HuH-7 (cell line): ENCODE results near the gene CAP2.
"Not testable (repeated sequence)": the region's sequence is repeated elsewhere in the genome, so short reads cannot be mapped to it uniquely, and the experiment has no call there.

ENCODE experiments used
- DNase-seq: peaks from one replicate; pipeline ENCODE4 v3.0.0; 2011; ENCODE audit warnings: low spot score

Gene CAP2

DNA sequence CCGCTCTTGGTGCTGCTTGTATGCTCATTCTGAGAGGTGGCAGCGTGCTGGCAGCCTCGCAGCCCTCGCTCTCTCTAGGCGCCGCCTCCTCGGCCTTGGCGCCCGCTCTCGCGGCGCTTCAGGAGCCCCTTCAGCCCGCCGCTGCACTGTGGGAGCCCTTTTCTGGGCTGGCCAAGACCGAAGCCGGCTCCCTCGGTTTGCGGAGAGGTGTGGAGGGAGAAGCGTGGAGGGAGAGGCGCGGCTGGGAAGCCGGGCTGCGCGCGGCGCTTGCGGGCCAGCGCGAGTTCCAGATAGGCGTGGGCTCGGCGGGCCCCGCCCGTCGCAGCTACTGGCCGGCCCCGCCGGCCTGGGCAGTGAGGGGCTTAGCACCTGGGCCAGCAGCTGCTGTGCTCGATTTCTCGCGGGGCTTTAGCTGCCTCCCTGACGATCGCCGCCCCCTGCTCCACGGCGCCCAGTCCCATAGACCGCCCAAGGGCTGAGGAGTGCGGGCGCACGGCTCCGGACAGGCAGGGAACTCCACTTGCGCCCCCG is 187.2 kb downstream of the CAP2 start:
- no peak for DNase-seq

DNA sequence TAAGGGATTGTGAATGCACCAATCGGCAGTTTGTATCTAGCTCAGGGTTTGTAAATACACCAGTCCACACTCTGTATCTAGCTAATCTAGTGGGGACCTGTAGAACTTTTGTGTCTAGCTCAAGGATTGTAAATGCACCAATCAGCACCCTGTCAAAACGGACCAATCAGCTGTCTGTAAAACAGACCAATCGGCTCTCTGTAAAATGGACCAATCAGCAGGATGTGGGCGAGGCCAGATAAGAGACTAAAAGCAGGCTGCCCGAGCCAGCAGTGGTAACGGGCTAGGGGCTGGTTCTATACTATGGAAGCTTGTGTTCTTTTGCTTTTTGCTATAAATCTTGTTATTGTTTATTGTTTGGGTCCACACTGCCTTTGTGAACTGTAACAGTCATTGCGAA is 187.9 kb downstream of the CAP2 start:
- not testable (repeated sequence) for DNase-seq

- DNase-seq, result no peak
These were observed 190.4 kb downstream of the CAP2 start for GRCh38 chr6:17583811-17584210.

DNA sequence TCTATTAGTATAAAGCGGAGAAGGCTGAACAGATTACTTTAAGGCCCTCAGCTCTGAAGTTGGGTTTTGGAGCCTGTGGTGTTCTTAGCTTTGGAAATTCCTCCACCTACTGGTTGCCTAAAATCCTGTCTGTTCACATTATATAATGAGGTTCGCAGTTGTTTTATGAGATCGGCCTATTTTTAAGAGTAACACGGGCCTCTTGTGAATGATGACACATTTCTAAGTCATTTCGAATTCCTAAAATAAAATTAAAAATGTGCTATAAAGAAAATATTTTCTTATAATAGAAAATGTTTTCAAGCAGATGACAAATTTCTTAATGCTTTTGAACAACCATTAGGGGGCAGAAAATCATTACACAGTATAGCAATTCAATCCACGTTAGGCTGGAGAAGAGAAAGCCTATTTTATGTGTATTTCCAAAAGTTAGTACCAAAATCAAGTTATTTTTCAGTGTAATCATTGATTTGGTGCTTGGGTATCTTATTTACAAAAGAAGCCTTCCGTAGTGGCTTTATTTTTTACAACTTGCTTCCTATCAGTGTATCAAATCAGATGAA is 190.9 kb downstream of the CAP2 start:
- DNase-seq, result peak; percentile 71

DNA sequence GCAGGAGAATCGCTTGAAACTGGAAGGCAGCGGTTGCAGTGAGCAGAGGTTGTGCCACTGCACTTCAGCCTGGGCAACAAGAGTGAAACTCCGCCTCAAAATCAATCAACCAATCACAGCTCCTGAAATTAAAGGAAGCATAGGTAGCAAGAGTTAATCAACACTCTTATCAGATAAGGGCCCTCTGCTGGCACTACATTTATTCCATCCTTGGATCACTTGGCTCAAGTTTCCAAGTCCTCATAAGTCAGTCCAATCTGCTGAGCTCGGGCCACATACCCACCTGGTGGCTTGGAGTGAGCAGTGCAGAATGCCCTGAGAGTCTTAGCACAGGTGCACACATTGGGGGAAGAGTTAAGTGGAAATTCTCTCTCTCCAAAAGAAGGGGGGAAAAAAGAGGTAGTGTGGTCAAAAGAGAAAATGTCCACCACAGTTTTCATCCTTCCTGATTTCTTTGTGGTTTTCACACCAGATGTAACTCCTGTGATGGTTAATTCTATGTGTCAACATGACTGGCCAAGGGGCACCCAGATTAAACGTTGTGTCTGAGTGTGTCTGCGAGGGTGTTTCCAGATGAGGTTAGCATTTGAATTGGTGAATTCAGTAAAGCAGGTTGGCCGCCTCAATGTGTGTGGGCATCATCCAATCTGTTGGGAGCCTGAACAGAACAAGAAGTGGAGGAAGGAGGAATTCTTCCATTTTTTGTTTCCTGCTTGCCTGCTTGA is 192.5 kb downstream of the CAP2 start:
- no peak for DNase-seq

DNA sequence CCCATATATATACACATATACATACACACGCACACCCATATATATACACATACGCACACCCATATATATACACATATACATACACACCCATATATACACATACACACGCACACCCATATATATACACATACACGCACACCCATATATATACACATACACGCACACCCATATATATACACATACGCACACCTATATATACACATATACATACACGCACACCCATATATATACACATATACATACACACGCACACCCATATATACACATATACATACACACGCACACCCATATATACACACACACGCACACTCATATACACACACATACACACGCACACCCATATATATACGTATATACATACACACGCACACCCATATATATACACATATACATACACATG is 193.2 kb downstream of the CAP2 start:
- not testable (repeated sequence) for DNase-seq

GRCh38 chr6:17588011-17588410 is 194.6 kb downstream of the CAP2 start:
- DNase-seq, result no peak

DNA sequence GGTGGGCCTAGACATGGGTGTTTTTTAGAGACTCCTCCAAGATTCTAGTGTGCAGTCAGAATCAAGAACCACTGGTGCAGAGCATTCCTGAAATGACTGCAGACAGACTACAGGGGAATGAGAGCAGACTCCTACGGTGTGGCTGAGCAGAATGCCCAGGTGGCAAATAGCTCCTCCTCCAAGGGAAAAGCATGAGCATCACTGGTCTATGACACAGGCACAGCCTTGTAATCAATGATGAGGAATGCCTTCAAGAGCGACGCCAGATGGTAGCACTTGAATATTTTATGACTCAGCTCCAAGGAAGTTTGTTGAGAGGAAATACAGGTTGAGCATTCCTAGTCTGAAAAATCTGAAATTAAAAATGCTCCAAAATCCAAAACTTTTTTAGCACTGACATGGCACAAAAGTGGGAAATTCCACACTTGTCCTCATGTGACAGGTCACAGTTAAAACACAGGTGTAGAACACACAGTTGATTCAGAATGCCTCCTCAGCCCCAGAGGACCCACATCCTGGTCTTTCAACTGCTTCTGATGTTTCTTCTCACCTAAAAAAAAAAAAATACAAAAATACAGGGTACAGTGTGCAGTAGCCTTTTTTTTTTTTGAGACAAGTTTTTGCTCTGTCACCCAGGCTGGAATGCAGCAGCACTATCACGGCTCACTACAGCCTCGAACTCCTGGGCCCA is 196.2 kb downstream of the CAP2 start:
- no peak for DNase-seq

- DNase-seq, result no peak
These were observed 197.9 kb downstream of the CAP2 start for GRCh38 chr6:17591287-17591686.

DNA sequence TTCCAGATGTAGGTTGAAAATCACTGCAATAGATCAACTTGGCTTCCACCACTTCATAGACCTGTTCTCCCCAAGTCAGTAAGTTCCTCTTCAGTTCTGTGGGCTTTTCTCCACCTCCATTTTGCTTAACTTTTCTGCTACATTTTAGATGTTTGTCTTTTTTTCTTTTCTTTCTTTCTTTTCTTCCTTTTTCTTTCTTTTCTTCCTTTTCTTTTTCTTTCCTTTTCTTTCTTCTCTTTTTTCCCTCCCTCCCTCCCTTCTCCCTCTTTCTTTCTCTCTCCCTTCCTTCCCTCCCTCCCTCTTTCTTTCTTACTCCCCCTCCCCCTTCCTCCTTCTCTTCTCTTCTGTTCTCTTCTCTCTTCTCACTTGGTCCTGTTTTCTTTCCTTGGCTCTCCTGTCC is 199.9 kb downstream of the CAP2 start:
- DNase-seq, result no peak

DNA sequence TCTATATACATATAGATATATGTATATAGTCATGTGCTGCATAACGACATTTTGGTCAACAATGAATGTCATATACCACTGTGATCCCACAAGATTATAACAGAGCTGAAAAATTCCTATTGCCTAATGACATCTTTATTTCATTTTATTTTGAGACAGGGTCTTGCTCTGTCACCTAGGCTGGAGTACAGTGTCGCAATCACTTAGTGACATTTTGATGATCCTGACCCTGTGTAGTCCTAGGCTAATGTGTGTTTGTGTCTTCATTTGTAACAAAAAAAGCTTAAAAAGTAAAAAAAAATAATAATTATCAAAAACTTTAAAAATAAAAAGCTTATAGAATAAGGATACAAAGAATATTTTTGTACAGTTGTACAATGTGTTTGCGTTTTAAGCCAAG is 202.7 kb downstream of the CAP2 start:
- DNase-seq, result no peak

DNA sequence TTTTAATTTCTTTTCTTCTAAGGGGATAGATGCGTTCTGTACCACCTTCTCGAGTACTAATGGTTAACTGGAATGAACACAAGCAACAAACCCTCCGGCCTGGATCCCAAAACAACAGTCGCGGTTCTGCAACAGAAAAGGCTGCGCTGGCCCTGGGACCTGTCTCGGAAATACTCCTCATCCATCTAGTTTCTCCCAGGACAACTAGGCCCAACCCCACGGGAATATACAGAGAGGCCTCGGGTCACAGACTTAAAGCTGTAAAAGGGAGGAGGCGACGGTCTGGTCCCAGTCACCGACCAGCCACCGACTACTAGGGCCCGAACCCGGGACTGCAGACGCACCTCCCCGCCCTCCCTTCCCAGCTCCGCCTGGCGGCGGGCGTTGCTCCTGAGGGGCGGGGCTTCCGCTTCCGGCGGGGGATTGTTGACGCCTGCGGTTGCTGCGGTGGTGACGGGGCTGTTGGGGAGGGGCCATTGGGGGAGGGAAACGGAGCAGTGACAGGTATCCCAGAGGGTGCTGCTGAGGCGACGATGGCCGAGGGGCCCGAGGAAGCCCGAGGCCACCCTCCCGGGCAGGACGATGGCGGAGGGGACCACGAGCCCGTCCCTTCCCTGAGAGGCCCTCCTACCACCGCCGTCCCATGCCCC is 206.6 kb downstream of the CAP2 start, which contains the start of gene FAM8A1:
Gene FAM8A1, plus strand, starts transcription at position 426 of the 650 bp plus-strand sequence. Its CDS starts 108 bp downstream, at position 534.
- DNase-seq, result peak; percentile 89

GRCh38 chr6:17600527-17601385 is 207.4 kb downstream of the CAP2 start:
- peak; percentile 23 for DNase-seq

DNA sequence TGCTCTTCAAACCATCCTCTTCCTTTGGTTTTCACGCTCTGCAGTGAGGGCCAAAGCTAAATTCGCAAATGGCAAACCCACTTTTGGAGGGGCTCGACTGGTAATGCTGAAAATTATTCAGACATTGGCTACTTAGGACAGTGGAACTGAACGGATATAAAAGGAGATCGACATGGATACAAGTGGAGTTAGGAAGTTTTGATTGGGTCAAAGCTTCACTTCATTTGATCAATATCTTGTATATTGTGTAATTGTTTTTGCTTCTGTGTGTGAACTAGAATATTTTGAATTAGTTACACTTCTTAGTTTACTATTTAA is 207.9 kb downstream of the CAP2 start:
- no peak for DNase-seq

GRCh38 chr6:17602888-17603287 is 209.5 kb downstream of the CAP2 start:
- DNase-seq, result no peak

DNA sequence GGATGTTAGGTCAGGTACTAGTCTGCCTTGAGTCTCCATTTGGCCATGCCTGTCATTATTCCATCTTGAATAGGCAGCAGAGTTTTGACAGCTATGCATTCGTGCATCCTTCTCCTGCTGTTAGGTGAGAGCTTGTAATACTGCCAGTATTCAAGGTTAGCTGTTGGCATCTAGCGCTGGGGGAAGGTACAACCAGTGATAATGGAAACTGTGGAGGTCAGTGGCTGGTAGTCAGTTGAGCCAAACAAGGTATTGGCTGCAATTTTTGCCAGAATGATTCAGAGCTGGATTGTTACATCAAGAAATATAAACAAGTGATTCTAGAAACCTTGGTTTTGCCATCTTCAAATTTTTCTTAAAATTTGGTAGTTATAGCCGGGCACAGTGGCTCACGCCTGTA is 213.2 kb downstream of the CAP2 start:
- DNase-seq, result no peak
